ENCODE measurements around the gene ZFR2. TPM values are rescaled to one million over a fixed set of nuclear protein-coding genes. Genes with fewer than 3 reads are reported as not detected.

ZFR2 gene
- total RNA-seq, 1 experiment from 2014 or later: 22.5 TPM

GRCh38 chr19:3782330-3782729 is 86.5 kb downstream of the ZFR2 start:
- no peak for DNase-seq (ENCODE audit: low spot score)
- in situ Hi-C loops (cut with HindIII; ENCODE audit: low sequenced_read_pairs): no loop called here

- no peak for DNase-seq (ENCODE audit: low spot score)
- in situ Hi-C loops (cut with HindIII; ENCODE audit: low sequenced_read_pairs): no loop called here
Measured at GRCh38 chr19:3781603-3782002, 87.2 kb downstream of the ZFR2 start.

GRCh38 chr19:3780786-3781304 is 88.0 kb downstream of the ZFR2 start:
- no peak for DNase-seq (ENCODE audit: low spot score)
- in situ Hi-C loops (cut with HindIII; ENCODE audit: low sequenced_read_pairs): no loop called here

GRCh38 chr19:3778899-3779723 is 89.7 kb downstream of the ZFR2 start:
- DNase-seq (ENCODE audit: low spot score): no peak
- in situ Hi-C loops (cut with HindIII; ENCODE audit: low sequenced_read_pairs): no loop called here

- no peak for DNase-seq (ENCODE audit: low spot score)
- in situ Hi-C loops (cut with HindIII; ENCODE audit: low sequenced_read_pairs): no loop called here
Measured at GRCh38 chr19:3778104-3778867, 90.6 kb downstream of the ZFR2 start.

- DNase-seq (ENCODE audit: low spot score): no peak
- in situ Hi-C loops (cut with HindIII; ENCODE audit: low sequenced_read_pairs): no loop called here
Measured at GRCh38 chr19:3776479-3777040, 92.3 kb downstream of the ZFR2 start.

- no peak for DNase-seq (ENCODE audit: low spot score)
- in situ Hi-C loops (cut with HindIII; ENCODE audit: low sequenced_read_pairs): no loop called here
Measured at GRCh38 chr19:3775831-3776230, 93.0 kb downstream of the ZFR2 start.

- in situ Hi-C loops (cut with HindIII; ENCODE audit: low sequenced_read_pairs): no loop called here
- DNase-seq (ENCODE audit: low spot score): no peak
Measured at GRCh38 chr19:3775374-3775711, 93.5 kb downstream of the ZFR2 start.

GRCh38 chr19:3774621-3775373 is 94.0 kb downstream of the ZFR2 start:
- DNase-seq (ENCODE audit: low spot score): no peak
- in situ Hi-C loops (cut with HindIII; ENCODE audit: low sequenced_read_pairs): no loop called here

GRCh38 chr19:3773814-3774515 is 94.9 kb downstream of the ZFR2 start:
- DNase-seq (ENCODE audit: low spot score): no peak
- in situ Hi-C loops (cut with HindIII; ENCODE audit: low sequenced_read_pairs): no loop called here

GRCh38 chr19:3771906-3772455 is 96.9 kb downstream of the ZFR2 start, which contains the start of gene RAX2:
Gene RAX2 (minus strand): TSS chr19:3772228. CDS start chr19:3771742, 486 bp downstream.
- no peak for DNase-seq (ENCODE audit: low spot score)
- in situ Hi-C loops (cut with HindIII; ENCODE audit: low sequenced_read_pairs): no loop called here

- DNase-seq (ENCODE audit: low spot score): no peak
- in situ Hi-C loops (cut with HindIII; ENCODE audit: low sequenced_read_pairs): no loop called here
Measured at GRCh38 chr19:3771000-3771905, 97.6 kb downstream of the ZFR2 start.

GRCh38 chr19:3770136-3770999 is 98.5 kb downstream of the ZFR2 start:
- in situ Hi-C loops (cut with HindIII; ENCODE audit: low sequenced_read_pairs): no loop called here
- DNase-seq (ENCODE audit: low spot score): peak; percentile 33

GRCh38 chr19:3769494-3769893 is 99.3 kb downstream of the ZFR2 start:
- no peak for DNase-seq (ENCODE audit: low spot score)
- in situ Hi-C loops (cut with HindIII; ENCODE audit: low sequenced_read_pairs): no loop called here

- DNase-seq (ENCODE audit: low spot score): no peak
- in situ Hi-C loops (cut with HindIII; ENCODE audit: low sequenced_read_pairs): no loop called here
Measured at GRCh38 chr19:3768748-3769099, 100.1 kb downstream of the ZFR2 start.

GRCh38 chr19:3768015-3768747 is 100.7 kb downstream of the ZFR2 start:
- DNase-seq (ENCODE audit: low spot score): no peak

More at GRCh38 chr19:3768015-3768747, 100.7 kb downstream of the ZFR2 start:
- in situ Hi-C loops (cut with HindIII; ENCODE audit: low sequenced_read_pairs): no loop called here
